ENCODE measurements around the gene CALCOCO1.

CALCOCO1 gene

GRCh38 chr12:53659571-53659981 is 67.7 kb downstream of the CALCOCO1 start:
- Mint-ChIP-seq H3K9me3 (no peaks in the 10 kb centered on the region), H3K36me3 (ENCODE audit: low read depth) (peaks cover 42% of the 10 kb centered on the region), H3K4me3 (no peak overlapping the region), H3K27me3 (ENCODE audit: low read depth, poor library complexity) (no peaks in the 10 kb centered on the region), H3K27ac (peak overlapping the region; percentile 99), H3K4me1 (peaks cover 27% of the 10 kb centered on the region)
- DNase-seq, result no peak
- no peak for TF ChIP-seq CTCF (IDR thresholded peaks at IDR 0.05)

- peaks cover 37% of the 10 kb centered on the region for H3K36me3 Mint-ChIP-seq (ENCODE audit: low read depth)
- no peaks in the 10 kb centered on the region for H3K9me3 Mint-ChIP-seq
- peak; percentile 9 for DNase-seq
- peak overlapping the region; percentile 99 for H3K27ac Mint-ChIP-seq
- no peaks in the 10 kb centered on the region for H3K27me3 Mint-ChIP-seq (ENCODE audit: low read depth, poor library complexity)
- H3K4me1 Mint-ChIP-seq, result peaks cover 27% of the 10 kb centered on the region
- H3K4me3 Mint-ChIP-seq, result no peak overlapping the region
- TF ChIP-seq CTCF (IDR thresholded peaks at IDR 0.05), result no peak
Measured at GRCh38 chr12:53659011-53659551, 68.2 kb downstream of the CALCOCO1 start.

All from nephron progenitor cell (in vitro differentiated cells).